Brain pericyte (primary cell): Measurements from ENCODE around the gene DHRS3.
A peak's percentile ranks its signal among the peaks of the same experiment; 100 is the strongest.

Experiments used
- DNase-seq: peaks from one replicate; pipeline ENCODE4 v3.0.0-alpha.2; 2012; ENCODE audit warnings: low read depth, low spot score

The DHRS3 gene

DNA sequence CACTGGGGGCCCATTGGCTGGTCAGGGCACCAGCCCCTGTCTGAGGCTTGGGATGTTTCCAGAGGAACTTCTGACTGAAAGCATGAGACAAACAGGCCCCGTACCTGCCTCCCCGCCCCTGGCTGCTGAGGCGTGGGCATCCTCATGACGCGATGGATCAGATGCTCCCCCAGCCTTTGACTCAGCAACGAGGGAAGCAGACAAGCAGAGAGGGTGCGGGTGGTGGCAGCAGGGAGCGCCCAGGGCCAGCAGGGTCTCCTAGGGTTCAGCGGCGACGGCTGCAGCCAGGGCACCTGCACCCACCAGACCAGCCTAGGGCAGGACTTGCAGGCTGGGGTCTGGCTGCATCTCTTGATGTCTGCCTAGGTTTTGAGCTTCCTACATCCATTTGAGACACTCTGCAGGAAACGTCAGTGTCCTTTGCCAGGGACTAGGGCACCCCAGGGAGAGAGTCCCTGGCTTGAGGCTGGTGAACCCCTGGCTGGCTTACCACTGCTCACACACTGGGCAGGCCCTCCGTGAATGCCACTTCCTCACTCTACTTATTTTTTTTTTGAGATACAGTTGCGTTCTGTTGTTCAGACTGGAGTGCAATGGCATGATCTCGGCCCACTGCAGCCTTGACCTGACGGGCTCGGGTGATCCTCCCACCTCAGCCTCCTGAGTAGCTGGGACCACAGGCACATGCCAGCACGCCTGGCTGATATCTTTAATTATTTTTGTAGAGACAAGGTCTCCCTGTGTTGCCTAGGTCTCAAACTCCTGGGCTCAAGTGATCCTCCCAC lies 63.3 kb downstream of the DHRS3 start:
- no peak for DNase-seq

DNA sequence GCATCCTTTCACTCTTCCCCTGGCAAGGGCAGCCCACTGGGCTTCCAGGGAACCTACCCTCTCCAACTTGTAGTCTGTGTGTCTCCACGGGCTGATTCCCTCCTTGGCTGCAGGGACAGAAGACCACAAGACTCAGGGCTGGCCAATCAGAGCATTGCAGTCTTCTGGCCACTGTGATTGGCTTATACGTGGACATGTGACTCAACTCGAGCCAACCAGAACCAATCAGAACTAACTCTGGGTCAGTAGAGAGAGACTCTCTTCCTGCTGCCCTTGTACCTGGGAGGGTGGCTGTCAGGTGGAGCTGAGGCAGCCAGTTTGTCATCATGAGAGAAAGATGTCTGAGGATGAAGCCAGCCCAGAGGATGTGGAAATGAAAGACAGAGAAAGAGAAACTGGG lies 64.0 kb downstream of the DHRS3 start:
- no peak for DNase-seq

DNA sequence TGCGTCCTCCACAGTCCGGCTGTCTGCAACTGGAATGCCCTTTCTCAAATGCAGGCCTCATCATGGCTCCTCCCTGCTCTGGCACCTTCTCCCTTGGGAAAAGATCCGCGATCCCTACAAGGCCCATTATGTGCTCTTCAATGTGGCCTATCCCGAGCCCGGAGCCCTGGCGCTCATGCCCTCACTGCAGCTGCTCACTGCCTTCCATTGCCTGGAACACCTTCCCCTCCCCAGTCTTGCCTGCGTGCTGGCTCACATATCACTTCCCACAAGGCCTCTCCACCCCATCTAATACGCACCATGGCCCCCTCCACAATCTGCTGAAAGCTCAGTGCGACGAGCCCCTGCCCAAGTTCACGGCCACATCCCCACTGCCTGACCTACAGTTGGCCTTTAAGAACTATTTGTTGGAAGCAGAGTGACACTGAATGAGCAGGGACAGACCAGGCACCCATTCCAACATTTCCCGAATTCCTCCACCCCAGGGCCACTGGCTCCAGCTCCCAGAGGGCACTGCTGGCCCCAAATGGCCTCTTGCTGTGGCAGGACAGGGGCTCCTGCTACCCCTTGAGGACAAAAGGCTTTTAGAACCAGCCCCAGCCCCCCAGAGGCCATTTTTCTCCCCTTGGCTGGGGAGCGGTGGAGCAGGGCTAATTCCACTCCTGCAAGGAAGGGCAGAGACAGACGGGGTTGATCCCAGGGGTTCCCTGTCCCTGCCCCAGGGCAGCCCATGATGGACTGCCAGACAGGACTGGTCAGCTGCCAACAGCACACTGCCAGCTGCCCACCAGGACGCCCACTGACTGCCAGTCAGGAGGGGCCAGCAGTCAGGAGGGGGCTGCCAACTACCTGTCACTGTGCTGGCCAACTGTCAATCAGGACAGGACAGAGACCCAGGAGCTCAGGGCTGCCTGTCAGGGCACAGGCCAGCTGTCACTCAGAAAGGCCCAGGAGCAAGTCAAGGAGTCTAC lies 64.8 kb downstream of the DHRS3 start:
- DNase-seq, result no peak

DNA sequence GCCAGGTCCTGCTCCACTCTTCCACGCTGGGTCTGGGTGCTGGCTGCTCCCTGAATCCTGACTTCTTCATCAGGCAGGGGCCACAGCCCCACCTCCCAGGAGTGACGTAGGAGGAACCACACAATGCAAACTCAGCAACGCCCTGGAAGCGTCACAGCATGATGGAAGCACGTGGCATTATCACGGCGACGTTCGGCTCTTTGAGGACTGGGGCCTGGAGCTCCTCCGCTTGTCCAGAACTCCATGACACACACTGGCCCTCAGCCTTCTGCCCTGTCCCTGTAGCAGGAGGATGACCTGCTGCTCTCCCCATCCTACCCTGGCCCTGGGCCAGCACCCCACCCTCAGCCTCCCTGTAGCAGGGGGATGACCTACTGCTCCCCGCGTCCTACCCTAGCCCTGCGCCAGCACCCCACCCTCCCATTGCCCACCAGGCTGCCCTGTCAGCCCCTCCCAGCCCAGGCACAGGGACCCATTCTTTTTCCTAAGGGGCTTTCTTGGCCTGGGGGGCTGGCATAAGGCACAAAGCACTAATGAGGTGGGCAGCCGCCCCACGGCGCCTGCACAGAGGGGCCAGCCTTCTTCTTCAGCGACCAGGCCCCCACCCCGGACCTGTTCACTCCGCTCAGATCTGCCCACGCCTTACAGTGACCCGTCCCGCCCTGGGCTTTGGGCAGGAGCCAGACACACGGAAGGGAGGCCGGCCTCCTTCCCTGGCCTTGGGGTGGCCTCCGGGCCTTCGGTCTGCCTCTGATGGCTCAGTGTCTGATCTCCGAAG lies 65.7 kb downstream of the DHRS3 start:
- DNase-seq, result no peak

DNA sequence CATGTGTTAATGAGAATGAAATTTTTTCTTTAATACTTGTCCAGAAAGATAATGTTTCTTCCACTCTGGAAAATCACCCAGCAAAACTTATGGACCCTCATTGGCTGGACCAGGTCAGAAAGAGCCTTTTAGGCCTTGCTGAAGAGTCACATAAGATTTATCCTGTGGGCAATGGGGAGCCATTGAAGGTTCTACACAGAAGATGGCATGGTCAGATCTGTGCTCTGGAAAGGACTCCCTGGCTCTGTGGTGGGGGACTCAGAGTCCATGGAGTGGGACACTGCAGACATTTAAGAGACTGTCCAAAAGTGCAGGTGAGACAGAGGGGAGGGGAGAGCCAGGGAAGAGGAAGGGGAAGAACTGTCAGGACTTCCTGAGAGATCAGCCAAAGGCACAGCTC lies 66.4 kb downstream of the DHRS3 start:
- DNase-seq, result no peak

DNA sequence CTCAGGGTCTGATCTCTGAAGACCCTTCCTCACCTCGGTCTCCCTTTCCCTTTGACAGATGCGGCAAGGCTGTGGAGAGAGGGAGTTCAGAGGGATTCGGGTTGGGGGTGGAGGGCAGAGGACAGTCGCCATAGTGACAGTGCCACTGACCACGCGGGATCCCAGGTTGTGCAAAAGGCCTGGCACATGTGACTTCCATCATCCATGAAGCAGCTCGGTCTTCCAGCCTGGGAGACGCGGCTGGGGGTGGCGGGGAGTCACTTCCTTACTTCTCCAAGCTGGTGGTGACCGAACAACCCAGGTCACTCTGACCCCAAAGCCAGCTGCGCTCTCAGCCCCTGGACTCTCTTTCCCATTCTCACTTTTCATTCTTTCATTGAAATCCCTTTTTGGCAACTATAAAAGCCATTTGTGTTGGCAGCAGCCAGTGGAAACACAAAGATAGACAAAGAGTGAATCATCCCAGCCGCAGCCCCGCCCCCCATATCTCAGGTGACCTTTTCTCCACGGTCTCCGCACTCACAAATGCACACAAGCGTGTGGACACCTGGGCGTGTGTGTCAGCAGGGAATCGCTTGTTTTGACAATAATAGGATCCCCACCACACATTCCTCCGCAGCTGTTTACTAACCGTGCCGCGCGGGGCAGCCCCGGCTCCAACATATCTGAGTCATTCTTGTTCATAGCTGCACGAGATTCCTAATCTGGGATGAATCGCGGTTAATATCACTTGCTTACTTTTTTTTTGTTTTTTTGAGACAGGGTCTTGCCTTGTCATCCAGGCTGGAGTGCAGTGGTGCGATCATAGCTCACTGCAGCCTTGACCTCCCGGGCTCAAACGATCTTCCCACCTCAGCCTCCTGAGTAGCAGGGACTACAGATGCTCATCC lies 68.3 kb downstream of the DHRS3 start:
- peak; percentile 58 for DNase-seq

DNA sequence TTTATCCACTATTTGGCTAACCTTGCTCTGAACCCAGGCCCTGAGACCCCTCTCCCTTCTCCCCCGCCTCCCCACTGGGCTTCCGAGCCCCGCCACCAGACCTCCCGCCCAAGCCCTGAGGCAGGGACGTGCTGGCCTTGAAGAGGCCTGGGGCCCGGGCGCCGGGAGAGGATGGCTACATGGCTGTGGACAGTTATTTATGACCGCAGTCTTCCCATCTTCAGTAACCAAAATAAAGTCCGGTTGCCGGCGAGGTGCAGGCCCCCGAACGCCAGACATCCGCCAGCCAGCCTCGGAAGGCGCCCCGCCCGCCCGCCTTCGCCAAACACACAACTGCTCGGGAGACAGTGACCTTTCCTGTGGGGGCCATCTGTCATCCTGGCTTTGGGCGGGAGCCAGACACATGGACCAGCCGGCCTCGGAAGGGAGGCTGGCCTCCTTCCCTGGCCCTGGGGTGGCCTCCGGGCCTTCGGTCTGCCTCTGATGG lies 69.0 kb downstream of the DHRS3 start:
- no peak for DNase-seq

DNA sequence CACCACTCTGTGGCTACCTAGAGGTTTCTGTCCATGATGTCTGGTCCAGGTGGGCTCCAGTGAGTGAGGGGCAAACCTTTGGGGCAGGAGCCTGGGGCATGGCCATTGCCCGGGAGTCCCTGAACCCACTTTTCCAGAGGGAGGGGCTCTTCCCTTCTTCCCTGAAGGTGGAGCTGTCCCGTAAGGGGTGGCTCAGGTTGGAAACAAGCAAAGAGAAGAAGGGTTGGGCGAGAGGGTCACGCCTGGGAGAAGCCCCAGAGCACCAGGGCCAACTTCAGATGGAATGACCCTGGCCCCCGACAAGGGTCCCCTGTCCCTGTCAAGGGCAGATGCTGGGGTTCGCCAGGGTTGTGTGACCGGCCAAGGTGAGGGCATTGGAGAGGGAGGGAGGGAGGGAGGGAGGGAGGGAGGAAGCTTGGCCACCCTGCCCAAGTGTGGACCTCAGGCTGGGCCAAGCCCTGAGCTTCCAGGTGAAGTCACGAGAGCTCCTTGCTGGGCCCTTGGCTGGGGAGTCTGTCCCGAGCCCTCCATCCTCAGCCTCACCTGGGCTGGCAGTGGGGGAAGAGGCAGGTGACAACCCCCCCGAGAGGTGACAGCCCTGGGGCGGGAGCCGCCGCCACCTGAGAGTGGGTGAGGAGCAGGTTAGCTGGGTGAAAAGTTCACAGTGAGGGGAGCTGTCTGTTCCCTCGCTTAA lies 69.6 kb downstream of the DHRS3 start:
- no peak for DNase-seq

DNA sequence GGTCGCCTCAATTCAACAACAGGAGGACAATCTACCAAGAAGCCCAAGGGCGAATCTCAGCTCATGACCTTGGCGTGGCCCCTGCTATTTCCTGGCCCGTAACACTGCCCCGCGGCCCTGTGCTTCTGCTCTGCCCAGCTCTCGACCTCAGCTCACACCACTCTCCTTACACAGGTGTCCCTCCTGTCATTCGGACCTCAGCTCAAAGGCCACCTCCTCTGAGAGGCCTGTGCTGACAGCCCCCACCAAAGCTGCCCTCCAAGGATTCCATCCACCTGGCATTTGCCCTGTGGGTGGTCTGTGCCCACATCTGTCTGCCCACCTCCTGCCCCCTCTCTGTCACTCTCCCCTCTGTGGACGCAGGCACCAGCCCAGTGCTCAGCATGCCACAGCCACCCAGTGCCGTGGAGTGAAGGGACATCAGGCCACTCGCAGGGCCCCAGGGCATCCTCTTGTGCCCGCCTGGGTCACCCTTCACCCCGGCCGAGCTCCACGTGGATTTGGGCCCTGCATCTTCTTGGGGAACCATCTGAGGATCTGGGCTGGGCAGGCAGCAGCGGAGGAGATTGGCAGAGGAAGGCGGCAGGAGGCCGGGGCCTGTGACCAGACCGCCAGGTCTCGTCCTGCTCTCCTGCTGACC lies 70.3 kb downstream of the DHRS3 start:
- DNase-seq, result no peak

DNA sequence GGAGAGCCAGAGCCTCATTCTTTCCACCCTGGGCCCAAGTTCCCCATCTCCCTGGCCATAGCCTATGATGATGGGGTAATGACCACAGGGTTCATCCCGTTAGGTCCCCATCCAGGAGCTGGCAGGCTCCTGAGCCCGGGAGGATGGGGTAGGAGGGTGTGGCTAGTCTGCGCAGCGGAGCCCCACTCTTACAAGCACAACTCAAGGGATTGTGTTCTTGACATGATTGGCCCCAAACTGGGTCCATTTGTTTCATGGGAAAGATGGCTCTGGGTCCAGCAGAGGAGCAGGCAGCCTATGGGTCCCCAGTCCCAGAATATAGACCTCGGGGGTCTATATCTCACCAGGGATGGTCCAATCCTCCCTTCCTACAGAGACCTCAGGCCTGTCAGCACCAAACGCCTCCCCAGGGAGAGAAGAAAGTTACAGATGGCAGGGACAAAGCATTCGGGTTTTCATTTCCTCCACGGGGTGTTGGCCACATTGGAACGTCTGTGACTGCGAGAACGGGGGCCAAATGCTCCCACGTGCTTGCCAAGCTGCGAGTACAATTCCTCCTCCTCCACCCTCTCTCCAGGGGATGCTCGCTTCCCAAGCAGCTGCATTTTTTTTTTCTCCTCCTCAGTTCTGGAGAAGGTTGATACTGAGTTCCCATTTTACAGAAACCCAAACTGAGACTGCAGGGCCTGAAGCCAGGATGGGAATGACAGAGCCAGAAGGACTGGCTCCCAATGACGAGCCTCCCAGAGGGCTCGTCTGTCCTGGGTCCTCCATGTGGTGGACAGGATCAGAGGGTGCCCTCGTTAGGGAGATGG lies 71.0 kb downstream of the DHRS3 start:
- no peak for DNase-seq

DNA sequence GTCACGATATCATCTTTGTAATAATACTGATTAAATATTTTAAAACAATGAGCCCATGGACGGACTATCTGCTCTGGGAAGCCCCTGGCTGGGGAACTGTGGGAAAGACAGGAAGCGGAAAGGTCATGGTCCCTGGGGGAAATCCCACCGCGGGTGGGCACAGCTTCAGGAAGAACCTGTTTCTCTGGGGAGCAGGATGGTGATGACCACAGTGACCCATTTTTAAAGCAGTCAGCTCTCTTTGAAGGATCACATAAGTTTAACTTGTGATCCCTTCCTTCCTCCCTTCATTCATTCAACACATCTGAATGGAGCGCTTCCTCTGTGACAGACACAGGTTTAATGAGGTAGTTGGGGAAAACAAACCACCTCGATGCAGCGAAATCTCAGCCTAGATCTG lies 73.0 kb downstream of the DHRS3 start:
- no peak for DNase-seq

DNA sequence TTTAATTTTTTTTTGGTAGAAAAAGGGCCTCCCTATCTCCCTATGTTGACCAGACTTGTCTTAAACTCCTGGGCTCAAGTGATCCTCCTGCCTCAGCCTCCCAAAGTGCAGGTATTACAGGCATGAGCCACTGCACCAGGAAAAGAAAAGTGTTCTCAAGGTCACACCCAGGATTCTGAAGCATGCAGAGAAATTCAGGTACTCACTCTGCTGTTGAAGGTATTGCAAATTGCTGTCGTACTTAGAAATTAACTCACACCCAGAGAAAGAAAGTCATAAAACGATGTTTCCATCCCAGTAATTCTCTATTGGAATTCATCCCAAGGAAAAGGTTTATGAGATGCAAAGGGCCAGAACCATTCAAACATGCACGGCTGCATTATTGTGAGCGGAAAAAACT lies 73.7 kb downstream of the DHRS3 start:
- no peak for DNase-seq

DNA sequence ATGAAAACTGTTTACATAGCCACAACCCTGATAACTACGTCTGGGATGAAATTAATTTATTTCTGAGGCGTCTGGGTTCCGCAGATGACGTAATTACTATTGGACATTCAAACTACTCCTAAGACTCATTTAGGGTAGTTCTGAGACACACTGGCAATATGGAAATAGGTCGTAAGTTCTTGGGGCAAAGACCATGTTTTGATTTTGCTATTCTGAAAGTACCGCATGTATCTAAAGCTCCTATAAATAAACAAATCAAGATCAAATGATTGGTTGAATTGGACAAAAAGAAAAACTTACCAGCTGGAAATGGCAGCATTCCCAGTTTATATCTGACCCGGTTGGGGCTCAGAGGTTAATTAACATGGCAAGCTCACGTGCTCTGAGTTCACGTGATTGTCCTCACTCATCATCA lies 74.3 kb downstream of the DHRS3 start:
- no peak for DNase-seq

DNA sequence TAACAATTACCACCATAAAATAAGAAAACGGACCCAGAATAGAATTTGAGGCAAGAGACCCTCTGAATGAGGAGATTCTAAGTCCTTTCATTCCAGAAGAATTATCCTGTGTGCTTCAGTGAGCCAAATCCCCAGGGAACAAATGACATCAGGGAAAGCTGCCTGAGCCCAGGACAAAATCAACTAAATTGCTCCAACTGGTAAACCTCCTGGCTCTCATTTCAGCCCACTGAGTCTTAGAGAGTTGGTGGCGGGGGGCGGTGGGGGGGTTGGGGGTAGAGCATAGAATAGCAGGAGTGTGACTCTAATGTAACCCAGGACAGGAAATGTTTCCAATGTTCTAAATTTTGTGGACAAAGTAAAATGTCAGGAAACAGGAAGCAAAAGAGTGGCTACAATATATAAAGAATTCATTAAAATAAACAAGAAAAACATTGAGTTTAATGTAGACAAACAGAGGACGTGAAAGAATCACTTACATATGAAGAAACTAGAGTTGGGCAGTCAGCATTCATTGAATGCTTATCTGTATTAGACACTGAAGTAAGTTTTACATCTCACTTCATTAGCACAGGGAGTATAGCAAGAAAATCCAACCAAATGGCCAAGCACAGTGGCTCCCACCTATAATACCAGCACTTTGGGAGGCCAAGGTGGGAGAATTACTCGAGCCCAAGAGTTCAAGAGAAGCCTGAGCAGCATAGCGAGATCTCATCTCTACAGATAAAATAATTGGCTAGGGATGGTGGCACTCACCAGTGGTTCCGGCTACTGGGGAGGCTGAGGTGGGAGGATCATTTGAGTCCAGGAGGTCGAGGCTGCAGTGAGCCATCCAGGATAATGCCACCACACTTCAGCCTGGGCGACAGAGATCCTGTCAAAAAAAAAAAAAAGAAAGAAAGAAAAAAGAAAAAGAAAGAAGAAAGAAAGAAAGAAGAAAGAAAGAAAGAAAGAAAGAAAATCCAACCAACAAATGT lies 75.1 kb downstream of the DHRS3 start:
- no peak for DNase-seq

DNA sequence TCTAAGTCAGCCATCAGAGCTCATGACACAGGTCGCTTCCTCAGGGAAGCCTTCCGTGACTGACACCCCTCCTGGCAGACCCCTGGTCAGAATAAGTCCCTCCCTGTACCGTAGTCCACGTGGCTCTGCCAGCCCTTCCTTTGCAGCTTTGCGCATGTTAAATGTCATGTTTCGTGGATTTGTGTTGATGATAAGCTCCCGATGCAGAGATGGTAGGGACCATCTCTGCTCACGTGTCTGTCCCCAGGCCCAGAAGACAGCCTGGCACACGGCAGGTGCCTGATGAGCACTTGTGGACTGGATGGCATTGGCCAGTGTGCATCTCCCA lies 75.9 kb downstream of the DHRS3 start:
- DNase-seq, result no peak

DNA sequence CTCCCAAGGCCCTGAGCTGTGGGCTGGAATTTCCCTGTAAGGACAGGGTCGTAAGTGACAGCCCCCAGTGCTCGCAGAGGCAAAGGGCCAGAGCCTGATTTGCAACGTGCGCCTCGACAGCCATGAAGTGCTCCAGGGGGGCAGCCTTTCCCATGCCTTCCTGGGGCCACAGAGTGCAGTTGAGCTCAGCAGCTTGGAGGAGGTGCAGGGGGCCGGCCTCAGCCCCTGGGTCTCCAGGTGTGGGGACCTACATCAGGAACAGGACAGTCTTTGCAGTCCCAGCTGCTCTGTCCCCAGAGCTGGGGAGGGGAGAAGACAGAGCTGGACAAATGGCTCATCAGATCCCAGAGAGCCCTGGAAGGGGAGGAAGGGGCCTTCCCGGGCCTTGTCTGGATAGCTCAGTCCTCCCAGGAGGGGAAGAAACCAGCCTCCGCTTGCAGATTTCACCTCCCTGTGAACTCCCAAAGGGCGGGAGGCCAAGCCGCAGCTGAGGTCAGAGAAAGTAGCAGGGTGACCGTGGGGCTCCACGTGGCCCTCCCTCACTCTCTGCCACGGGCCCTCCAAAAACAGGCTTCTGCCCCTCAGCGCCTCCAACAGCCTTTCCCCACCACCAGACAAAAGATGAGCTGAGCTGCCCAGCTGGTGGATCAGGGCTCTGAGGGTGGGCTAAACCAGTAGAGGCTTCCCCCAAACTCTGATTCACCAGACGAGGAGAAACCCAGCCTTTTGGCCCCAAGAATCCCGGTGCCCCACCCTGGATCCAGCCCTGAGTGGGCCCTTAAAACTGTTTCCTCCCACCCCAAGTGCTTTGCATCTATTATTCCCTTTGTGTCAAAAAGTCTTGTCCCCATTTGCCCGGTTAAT lies 76.5 kb downstream of the DHRS3 start:
- no peak for DNase-seq
